ENCODE data around the gene KPNA2.

- TF ChIP-seq CTCF (IDR thresholded peaks at IDR 0.05): no peak
- TF ChIP-seq POLR2A (IDR thresholded peaks at IDR 0.05): no peak
Measured at GRCh38 chr17:68096111-68096510, 60.6 kb downstream of the KPNA2 start.

Measured in testis (tissue), 2 donors.